OCI-LY7 (cell line): ENCODE measurements around the gene TBX2.

ENCODE experiments used
- CTCF ChIP-seq: fragments of 200-600 bp; sonication (generic); conservative IDR thresholded peaks from 2 replicates; pipeline ENCODE4 v1.5.1; 2014; ENCODE audit warnings: mild to moderate bottlenecking, antibody characterized with exemption, low read length, moderate library complexity, mixed read lengths
- EZH2phosphoT487 ChIP-seq: fragments of 200-600 bp; sonication (generic); IDR thresholded peaks from 2 replicates; pipeline ENCODE4 v1.6.1; 2018; ENCODE audit warnings: low read depth, borderline replicate concordance, mild to moderate bottlenecking, mixed run types, antibody characterized with exemption, low read length, moderate library complexity, mixed read lengths

GRCh38 chr17:61384692-61385576, 14.7 kb upstream of the TBX2 start:
- TF ChIP-seq CTCF (no peak), EZH2phosphoT487 (no peak)
